Kidney (tissue), 14 donors: ENCODE measurements around the gene SWT1. TPM values are rescaled to one million over a fixed set of nuclear protein-coding genes. Genes with fewer than 3 reads are reported as not detected.

Source experiments
- DNase-seq, 5 donors: peaks; one replicate each; pipeline ENCODE4 v3.0.0-alpha.2; 2013 to 2020
- FAIRE-seq: peaks from 2 replicates; lab custom pipeline; 2012; peaks lifted over from hg19 to GRCh38; lab: Jason Lieb, UNC
- H3K27ac ChIP-seq, 2 donors: one replicate each; pipeline ENCODE4 v1.7.0; 2013; ENCODE audit warnings: low read depth in 2 of 2, low read length in 2 of 2, inconsistent platforms in 1 of 2
- H3K27me3 ChIP-seq: one replicate; pipeline ENCODE4 v1.7.1; 2013; ENCODE audit warnings: low read length, inconsistent platforms; ENCODE audit not compliant: control insufficient read depth, insufficient read depth
- H3K36me3 ChIP-seq, 3 donors: one replicate each; pipeline versions ENCODE4 v1.7.0 to v1.7.1; 2013; ENCODE audit warnings: low read length in 3 of 3, control low read depth in 1 of 3, inconsistent platforms in 1 of 3; ENCODE audit not compliant: insufficient read depth in 3 of 3, control insufficient read depth in 2 of 3
- H3K4me1 ChIP-seq, 3 donors: one replicate each; pipeline versions ENCODE4 v1.7.0 to v1.7.1; 2013; ENCODE audit warnings: low read length in 3 of 3, inconsistent platforms in 1 of 3, low read depth in 1 of 3; ENCODE audit not compliant: control insufficient read depth in 2 of 3, insufficient read depth in 2 of 3
- H3K4me3 ChIP-seq, 3 donors: one replicate each; pipeline versions ENCODE4 v1.7.0 to v1.8.1; 2013; ENCODE audit warnings: low read length in 3 of 3, control low read depth in 1 of 3, inconsistent platforms in 1 of 3
- H3K9ac ChIP-seq, 3 donors: one replicate each; pipeline versions ENCODE4 v1.7.0 to v1.7.1; 2013; ENCODE audit warnings: low read length in 3 of 3, control low read depth in 1 of 3, inconsistent platforms in 1 of 3
- H3K9me3 ChIP-seq, 3 donors: one replicate each; pipeline versions ENCODE4 v1.7.0 to v1.7.1; 2013; ENCODE audit warnings: low read length in 3 of 3, control low read depth in 1 of 3, inconsistent platforms in 1 of 3; ENCODE audit not compliant: control insufficient read depth in 2 of 3, insufficient read depth in 1 of 3
- intact Hi-C: fragments of 100-400 bp; cut with DNase I; formaldehyde crosslinking; loops from one replicate; pipeline ENCODE4 v1.11.1; 2022
- polyA plus RNA-seq: library from polyadenylated mRNA; stranded (reverse); fragments of 350-450 nt; fragmentation: Illumina TruSeq; extraction: RNeasy Lipid Tissue Mini Kit (QIAGEN cat#74804); gene quantifications from one replicate; pipeline ENCODE4 v1.2.3, GENCODE V29; 2014; ENCODE audit warnings: low read depth, low replicate concordance; ENCODE audit not compliant: insufficient read depth
- total RNA-seq: library from RNA; stranded (reverse); fragmentation: NEBNext Ultra II Directional; extraction: Animal tissue kit (Norgen Biotek cat#: 25700); gene quantifications from one replicate; pipeline ENCODE4 v1.2.1, GENCODE V29; 2021
- TF ChIP-seq, protein P1 (sequence below): IDR thresholded peaks from 3 replicates; pipeline ENCODE4 v1.5.1; 2012; ENCODE audit warnings: mild to moderate bottlenecking, moderate library complexity, borderline replicate concordance; ENCODE audit not compliant: insufficient read depth; ENCODE audit errors: extremely low read depth
- donor health status: control.
- donor health status: control.
- donor health status: control.
- donor health status: control.
- donor health status: control.
- donor health status: DM: yes; HTN: yes; CAD: no.
- donor health status: Normal renal cell carcinoma (clear cell type).

SWT1 gene
- total and polyA plus RNA-seq, 2 donors from 2014 or later: 2.9 to 6.5 TPM

DNA sequence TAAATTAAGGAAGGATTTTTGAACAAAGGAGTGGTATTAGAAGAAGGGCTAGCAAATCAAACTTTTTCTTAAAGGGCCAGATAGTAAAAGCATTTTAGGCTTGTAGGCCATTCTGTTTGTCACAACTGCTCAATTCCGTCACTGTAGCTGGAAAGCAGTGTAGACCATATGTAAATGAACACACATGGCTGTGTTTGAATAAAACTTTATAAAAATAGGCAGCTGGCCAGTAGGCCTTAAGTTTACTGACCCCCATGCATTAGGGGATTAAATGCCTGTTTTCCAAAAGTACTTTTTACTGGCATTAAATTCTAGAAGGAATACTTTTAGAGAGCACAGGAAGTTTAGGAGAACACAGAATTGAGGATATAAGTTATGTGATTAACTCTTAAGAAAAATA lies 151.2 kb downstream of the SWT1 start:
- intact Hi-C loops: no loop called here
- FAIRE-seq (no peak), DNase-seq (no peak)
- Histone ChIP-seq H3K9me3 (no peaks in the 10 kb centered on the region), H3K27ac (no peak overlapping the region), H3K4me3 (no peak overlapping the region), H3K36me3 (peaks cover 11 to 57% (median 34%) of the 10 kb centered on the region in 3 donors), H3K4me1 (peaks cover 3 to 7% (median 3%) of the 10 kb centered on the region in 3 donors), H3K27me3 (no peaks in the 10 kb centered on the region), H3K9ac (no peak overlapping the region)
- TF ChIP-seq, protein P1, sequence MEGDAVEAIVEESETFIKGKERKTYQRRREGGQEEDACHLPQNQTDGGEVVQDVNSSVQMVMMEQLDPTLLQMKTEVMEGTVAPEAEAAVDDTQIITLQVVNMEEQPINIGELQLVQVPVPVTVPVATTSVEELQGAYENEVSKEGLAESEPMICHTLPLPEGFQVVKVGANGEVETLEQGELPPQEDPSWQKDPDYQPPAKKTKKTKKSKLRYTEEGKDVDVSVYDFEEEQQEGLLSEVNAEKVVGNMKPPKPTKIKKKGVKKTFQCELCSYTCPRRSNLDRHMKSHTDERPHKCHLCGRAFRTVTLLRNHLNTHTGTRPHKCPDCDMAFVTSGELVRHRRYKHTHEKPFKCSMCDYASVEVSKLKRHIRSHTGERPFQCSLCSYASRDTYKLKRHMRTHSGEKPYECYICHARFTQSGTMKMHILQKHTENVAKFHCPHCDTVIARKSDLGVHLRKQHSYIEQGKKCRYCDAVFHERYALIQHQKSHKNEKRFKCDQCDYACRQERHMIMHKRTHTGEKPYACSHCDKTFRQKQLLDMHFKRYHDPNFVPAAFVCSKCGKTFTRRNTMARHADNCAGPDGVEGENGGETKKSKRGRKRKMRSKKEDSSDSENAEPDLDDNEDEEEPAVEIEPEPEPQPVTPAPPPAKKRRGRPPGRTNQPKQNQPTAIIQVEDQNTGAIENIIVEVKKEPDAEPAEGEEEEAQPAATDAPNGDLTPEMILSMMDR: no peak

DNA sequence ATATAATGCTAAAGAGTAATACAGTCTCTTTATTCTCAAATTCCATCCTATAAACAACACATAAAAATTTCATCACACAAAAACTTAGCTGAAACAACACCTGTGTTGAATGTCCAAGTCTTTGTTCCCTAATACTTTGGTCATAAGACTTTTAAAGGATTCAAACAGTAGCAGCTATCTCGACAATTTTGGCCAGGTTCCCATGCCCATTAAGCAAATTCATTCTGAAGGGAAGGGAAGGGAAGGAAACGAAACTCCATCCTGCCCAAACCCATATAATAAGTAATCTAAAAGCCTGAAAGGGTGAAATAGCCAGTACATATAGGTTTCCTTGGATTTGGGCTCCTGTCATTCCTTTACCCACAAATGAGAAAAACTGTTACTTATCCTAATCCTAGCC lies 152.6 kb downstream of the SWT1 start:
- peaks cover 11 to 47% (median 26%) of the 10 kb centered on the region in 3 donors for H3K36me3 ChIP-seq
- no peak for FAIRE-seq

DNA sequence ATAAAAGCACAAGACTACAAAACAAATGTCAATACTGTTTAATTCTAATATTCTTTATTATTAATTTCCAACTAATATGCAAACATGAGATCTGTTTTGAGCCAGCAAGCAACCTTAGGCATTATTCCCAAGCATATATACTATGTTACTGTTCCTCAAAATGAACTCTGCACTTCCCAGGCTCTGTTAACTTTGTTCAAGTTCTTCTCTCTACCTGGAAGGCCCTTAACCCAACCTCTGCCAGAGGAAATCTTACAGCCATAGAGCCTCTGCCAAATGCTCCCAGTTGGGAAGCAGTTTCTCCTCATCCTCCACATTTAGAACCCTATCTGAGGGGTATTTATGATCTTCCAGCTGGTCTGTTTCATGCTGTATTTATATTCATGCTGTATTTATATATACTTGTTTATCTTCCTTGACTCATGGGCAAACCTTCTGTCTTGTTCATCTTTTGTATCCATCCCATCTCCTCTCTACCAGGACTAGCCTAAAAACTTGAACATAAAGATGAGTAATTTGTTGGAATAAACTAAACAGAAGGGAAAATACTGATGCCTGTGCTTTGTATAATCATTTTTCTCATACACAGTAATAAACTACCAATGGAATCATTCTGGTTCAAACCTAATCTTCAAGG lies 154.7 kb downstream of the SWT1 start:
- TF ChIP-seq, protein P1: no peak
- DNase-seq: no peak
- H3K9ac ChIP-seq: peak overlapping the region in 1 of 3 donors; percentile 98
- no peak for FAIRE-seq
- no peaks in the 10 kb centered on the region for H3K9me3 ChIP-seq
- H3K4me3 ChIP-seq: peak overlapping the region in 2 of 3 donors; percentile 28 to 95
- H3K4me1 ChIP-seq: peaks cover 0 to 7% (median 3%) of the 10 kb centered on the region in 3 donors
- peak overlapping the region in 1 of 2 donors; percentile 48 for H3K27ac ChIP-seq
- intact Hi-C loops: no loop called here
- H3K36me3 ChIP-seq: peaks cover 6 to 31% (median 16%) of the 10 kb centered on the region in 3 donors
- no peaks in the 10 kb centered on the region for H3K27me3 ChIP-seq

More for the DNA sequence above, 152.6 kb downstream of the SWT1 start:
- TF ChIP-seq, protein P1: no peak
- Histone ChIP-seq H3K27ac (no peak overlapping the region), H3K9ac (no peak overlapping the region), H3K4me3 (no peak overlapping the region), H3K9me3 (no peaks in the 10 kb centered on the region), H3K4me1 (peaks cover 3 to 7% (median 3%) of the 10 kb centered on the region in 3 donors), H3K27me3 (no peaks in the 10 kb centered on the region)
- intact Hi-C loops: no loop called here
- DNase-seq: peak in 1 of 5 donors; percentile 26
